IPS-20b (cell line): ENCODE results near the gene MYO1E.
"Not testable (repeated sequence)": the region's sequence is repeated elsewhere in the genome, so short reads cannot be mapped to it uniquely, and the experiment has no call there.

Experiments
- H3K27ac ChIP-seq: one replicate; pipeline ENCODE4 v1.5.1; 2013; ENCODE audit warnings: low read length
- H3K27me3 ChIP-seq: 2 replicates; pipeline ENCODE4 v1.6.1; 2013; ENCODE audit warnings: mild to moderate bottlenecking, low read length, inconsistent platforms; ENCODE audit not compliant: insufficient read depth
- H3K36me3 ChIP-seq: 2 replicates; pipeline ENCODE4 v1.6.1; 2013; ENCODE audit warnings: low read depth, mild to moderate bottlenecking, inconsistent platforms, low read length, moderate library complexity; ENCODE audit not compliant: insufficient read depth
- H3K4me1 ChIP-seq: 2 replicates; pipeline ENCODE4 v1.6.1; 2013; ENCODE audit warnings: mild to moderate bottlenecking, control low read depth, inconsistent platforms, low read length, moderate library complexity; ENCODE audit not compliant: insufficient read depth
- H3K4me3 ChIP-seq: 2 replicates; pipeline ENCODE4 v1.5.1; 2013; ENCODE audit warnings: mild to moderate bottlenecking, low read length, inconsistent platforms
- H3K9ac ChIP-seq: 2 replicates; pipeline ENCODE4 v1.6.1; 2013; ENCODE audit warnings: low read depth, mild to moderate bottlenecking, inconsistent platforms, low read length, moderate library complexity
- H3K9me3 ChIP-seq: 2 replicates; pipeline ENCODE4 v1.6.1; 2013; ENCODE audit warnings: mild to moderate bottlenecking, low read depth, low read length, inconsistent platforms; ENCODE audit not compliant: insufficient read depth

Gene MYO1E

GRCh38 chr15:59346951-59347350, 25.7 kb downstream of the MYO1E start:
- H3K27me3 ChIP-seq, result no peaks in the 10 kb centered on the region
- peaks cover 33% of the 10 kb centered on the region; the same call in 1 of the 2 replicates for H3K4me1 ChIP-seq
- H3K36me3 ChIP-seq, result no peaks in the 10 kb centered on the region
- H3K4me3 ChIP-seq, result no peak overlapping the region
- no peak overlapping the region for H3K9ac ChIP-seq
- H3K9me3 ChIP-seq, result no peaks in the 10 kb centered on the region
- H3K27ac ChIP-seq, result no peak overlapping the region

GRCh38 chr15:59345326-59345725, 27.3 kb downstream of the MYO1E start:
- peaks cover 25% of the 10 kb centered on the region; the same call in 1 of the 2 replicates for H3K4me1 ChIP-seq

GRCh38 chr15:59344311-59344710, 28.4 kb downstream of the MYO1E start:
- Histone ChIP-seq H3K9ac (no peak overlapping the region), H3K36me3 (no peaks in the 10 kb centered on the region), H3K4me1 (peaks cover 20% of the 10 kb centered on the region; the same call in 1 of the 2 replicates), H3K9me3 (no peaks in the 10 kb centered on the region), H3K27ac (no peak overlapping the region), H3K27me3 (no peaks in the 10 kb centered on the region), H3K4me3 (no peak overlapping the region)

More at GRCh38 chr15:59345326-59345725, 27.3 kb downstream of the MYO1E start:
- no peaks in the 10 kb centered on the region for H3K36me3 ChIP-seq
- H3K9ac ChIP-seq, result no peak overlapping the region
- no peaks in the 10 kb centered on the region for H3K9me3 ChIP-seq
- no peaks in the 10 kb centered on the region for H3K27me3 ChIP-seq
- H3K4me3 ChIP-seq, result no peak overlapping the region
- H3K27ac ChIP-seq, result no peak overlapping the region

- Histone ChIP-seq H3K4me3 (no peak overlapping the region), H3K27ac (no peak overlapping the region), H3K36me3 (no peaks in the 10 kb centered on the region), H3K27me3 (no peaks in the 10 kb centered on the region), H3K9ac (no peak overlapping the region), H3K9me3 (no peaks in the 10 kb centered on the region), H3K4me1 (no peaks in the 10 kb centered on the region)
These were observed 32.3 kb downstream of the MYO1E start for GRCh38 chr15:59340325-59340724.

GRCh38 chr15:59339252-59339672, 33.4 kb downstream of the MYO1E start:
- Histone ChIP-seq H3K4me1 (0 out of 2 replicates have a peak, but pooled peaks cover 4% of the 10 kb centered on the region), H3K4me3 (no peak overlapping the region), H3K27ac (no peak overlapping the region), H3K36me3 (no peaks in the 10 kb centered on the region), H3K9ac (no peak overlapping the region), H3K27me3 (no peaks in the 10 kb centered on the region), H3K9me3 (no peaks in the 10 kb centered on the region)

- no peaks in the 10 kb centered on the region for H3K9me3 ChIP-seq
- H3K27ac ChIP-seq, result no peak overlapping the region
- H3K4me1 ChIP-seq, result 0 out of 2 replicates have a peak, but pooled peaks cover 4% of the 10 kb centered on the region
These were observed 34.3 kb downstream of the MYO1E start for GRCh38 chr15:59338414-59338813.

GRCh38 chr15:59336725-59337124, 35.9 kb downstream of the MYO1E start:
- not testable (repeated sequence) for H3K27me3 ChIP-seq, H3K36me3 ChIP-seq, H3K27ac ChIP-seq, H3K9ac ChIP-seq, H3K4me3 ChIP-seq, H3K9me3 ChIP-seq
- peaks cover 14% of the 10 kb centered on the region; the same call in 1 of the 2 replicates for H3K4me1 ChIP-seq

More at GRCh38 chr15:59338414-59338813, 34.3 kb downstream of the MYO1E start:
- H3K36me3 ChIP-seq, result no peaks in the 10 kb centered on the region
- no peak overlapping the region for H3K4me3 ChIP-seq
- no peak overlapping the region for H3K9ac ChIP-seq
- H3K27me3 ChIP-seq, result no peaks in the 10 kb centered on the region

GRCh38 chr15:59335207-59335786, 37.4 kb downstream of the MYO1E start:
- H3K36me3 ChIP-seq, result no peaks in the 10 kb centered on the region
- H3K4me3 ChIP-seq, result no peak overlapping the region
- no peaks in the 10 kb centered on the region for H3K9me3 ChIP-seq
- peaks cover 17% of the 10 kb centered on the region; the same call in 1 of the 2 replicates for H3K4me1 ChIP-seq
- no peaks in the 10 kb centered on the region for H3K27me3 ChIP-seq
- no peak overlapping the region for H3K27ac ChIP-seq
- no peak overlapping the region for H3K9ac ChIP-seq

GRCh38 chr15:59334076-59334415, 38.6 kb downstream of the MYO1E start:
- Histone ChIP-seq H3K4me3 (no peak overlapping the region), H3K36me3 (no peaks in the 10 kb centered on the region), H3K4me1 (peaks cover 24% of the 10 kb centered on the region), H3K9ac (no peak overlapping the region), H3K9me3 (no peaks in the 10 kb centered on the region), H3K27me3 (no peaks in the 10 kb centered on the region), H3K27ac (no peak overlapping the region)

- H3K4me1 ChIP-seq, result peaks cover 28% of the 10 kb centered on the region
- no peak overlapping the region for H3K9ac ChIP-seq
- H3K27ac ChIP-seq, result no peak overlapping the region
- H3K9me3 ChIP-seq, result no peaks in the 10 kb centered on the region
- no peaks in the 10 kb centered on the region for H3K27me3 ChIP-seq
- H3K4me3 ChIP-seq, result no peak overlapping the region
- no peaks in the 10 kb centered on the region for H3K36me3 ChIP-seq
These were observed 39.1 kb downstream of the MYO1E start for GRCh38 chr15:59333401-59334075.

- Histone ChIP-seq H3K9me3 (no peaks in the 10 kb centered on the region), H3K9ac (no peak overlapping the region), H3K36me3 (no peaks in the 10 kb centered on the region), H3K4me3 (no peak overlapping the region), H3K27me3 (no peaks in the 10 kb centered on the region), H3K4me1 (peaks cover 31% of the 10 kb centered on the region), H3K27ac (no peak overlapping the region)
These were observed 40.7 kb downstream of the MYO1E start for GRCh38 chr15:59332009-59332408.

GRCh38 chr15:59330649-59331048, 42.0 kb downstream of the MYO1E start:
- Histone ChIP-seq H3K4me1 (peaks cover 31% of the 10 kb centered on the region), H3K27me3 (no peaks in the 10 kb centered on the region), H3K9me3 (no peaks in the 10 kb centered on the region), H3K36me3 (no peaks in the 10 kb centered on the region), H3K9ac (no peak overlapping the region), H3K4me3 (no peak overlapping the region), H3K27ac (no peak overlapping the region)
